ENCODE results near the gene TIGIT.

- TF ChIP-seq POLR2A (IDR thresholded peaks at IDR 0.05; ENCODE audit: low read length): no peak
- TF ChIP-seq GATA1 (IDR thresholded peaks at IDR 0.05; ENCODE audit: low read depth, low read length): no peak
These were observed 24.5 kb downstream of the TIGIT start for GRCh38 chr3:114318295-114318694.

Measured in erythroblast (primary cell).